GM18499 (cell line): ENCODE data around the gene MCHR1.
"Not testable (repeated sequence)": the region's sequence is repeated elsewhere in the genome, so short reads cannot be mapped to it uniquely, and the experiment has no call there.

Experiments
- ATAC-seq: cut with Tn5 transposase; IDR thresholded peaks from one replicate; pipeline ENCODE4 v1.9.1; 2021; ENCODE audit warnings: moderate number of reproducible peaks; ENCODE audit not compliant: insufficient read depth, unreplicated experiment

The MCHR1 gene

DNA sequence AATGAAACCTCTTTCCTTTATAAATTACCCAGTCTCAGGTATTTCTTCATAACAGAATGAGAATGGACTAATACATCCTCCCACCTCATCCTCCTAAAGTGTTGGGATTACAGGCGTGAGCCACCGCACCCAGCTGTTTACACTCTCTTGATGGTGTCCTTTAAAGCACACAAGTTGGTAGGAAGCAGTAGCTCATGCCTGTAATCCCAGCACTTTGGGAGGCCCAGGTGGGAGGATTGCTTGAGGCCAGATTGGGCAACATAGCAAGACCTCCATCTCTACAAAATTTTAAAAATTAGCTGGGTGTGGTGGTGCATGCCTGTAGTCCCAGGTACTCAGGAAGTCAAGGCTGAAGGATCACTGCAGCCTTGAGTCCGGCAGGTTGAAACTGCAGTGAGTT, 23.3 kb upstream of the MCHR1 start:
- ATAC-seq: not testable (repeated sequence)

- not testable (repeated sequence) for ATAC-seq
Measured at GRCh38 chr22:40656651-40657050, 22.6 kb upstream of the MCHR1 start.

- no peak for ATAC-seq
Measured at GRCh38 chr22:40659166-40659565, 20.1 kb upstream of the MCHR1 start.

DNA sequence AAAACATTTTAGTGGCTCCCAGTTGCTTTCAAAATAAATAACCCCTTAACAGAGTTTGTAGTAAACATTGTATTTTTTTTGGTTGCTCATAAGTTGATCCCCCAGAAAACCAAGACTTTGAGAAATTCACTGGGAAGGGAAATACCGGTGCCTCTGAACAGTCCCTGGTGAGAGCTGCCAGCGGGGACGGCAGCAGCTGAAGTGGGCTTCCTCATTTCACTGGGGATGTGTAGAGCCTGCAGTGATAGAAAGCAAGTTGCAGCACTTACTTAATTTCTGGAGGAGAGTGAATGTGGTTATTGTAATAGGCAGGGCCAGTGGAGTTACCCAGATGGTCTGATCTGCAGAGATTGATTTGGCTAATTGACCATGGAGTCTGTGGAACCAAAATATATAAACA, 18.6 kb upstream of the MCHR1 start:
- ATAC-seq: no peak

- no peak for ATAC-seq
Measured at GRCh38 chr22:40661671-40662070, 17.6 kb upstream of the MCHR1 start.

GRCh38 chr22:40665312-40665711, 14.0 kb upstream of the MCHR1 start:
- ATAC-seq: no peak

DNA sequence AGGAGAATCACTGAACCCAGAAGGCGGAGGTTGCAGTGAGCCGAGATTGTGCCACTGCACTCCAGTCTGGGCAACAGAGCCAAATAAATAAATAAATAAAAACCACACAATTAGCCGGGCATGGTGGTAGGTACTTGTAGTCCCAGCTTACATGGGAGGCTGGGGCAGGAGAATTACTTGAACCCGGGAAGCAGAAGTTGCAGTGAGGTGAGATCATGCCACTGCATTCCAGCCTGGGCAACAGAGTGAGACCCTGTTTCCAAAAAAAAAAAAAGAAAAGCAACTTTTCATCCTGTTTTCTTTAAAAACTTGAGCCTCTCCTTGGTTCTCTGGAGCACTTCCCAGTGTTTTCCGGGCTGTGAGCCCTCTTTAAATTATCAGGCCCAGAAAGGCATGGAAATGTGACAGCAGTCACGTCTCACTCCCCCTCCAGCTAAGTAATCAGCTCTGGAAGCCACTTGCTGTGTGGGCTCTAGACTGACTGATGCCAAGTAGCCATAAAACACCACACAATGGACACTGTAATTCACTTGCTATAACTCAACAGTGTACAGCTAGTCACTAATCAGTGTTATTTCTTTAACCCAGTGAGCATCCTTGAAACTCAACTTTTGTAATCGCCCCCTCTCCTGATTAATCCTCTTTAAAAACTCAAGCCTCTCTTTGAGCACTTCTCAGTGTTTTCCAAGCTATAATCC, 13.0 kb upstream of the MCHR1 start:
- no peak for ATAC-seq

DNA sequence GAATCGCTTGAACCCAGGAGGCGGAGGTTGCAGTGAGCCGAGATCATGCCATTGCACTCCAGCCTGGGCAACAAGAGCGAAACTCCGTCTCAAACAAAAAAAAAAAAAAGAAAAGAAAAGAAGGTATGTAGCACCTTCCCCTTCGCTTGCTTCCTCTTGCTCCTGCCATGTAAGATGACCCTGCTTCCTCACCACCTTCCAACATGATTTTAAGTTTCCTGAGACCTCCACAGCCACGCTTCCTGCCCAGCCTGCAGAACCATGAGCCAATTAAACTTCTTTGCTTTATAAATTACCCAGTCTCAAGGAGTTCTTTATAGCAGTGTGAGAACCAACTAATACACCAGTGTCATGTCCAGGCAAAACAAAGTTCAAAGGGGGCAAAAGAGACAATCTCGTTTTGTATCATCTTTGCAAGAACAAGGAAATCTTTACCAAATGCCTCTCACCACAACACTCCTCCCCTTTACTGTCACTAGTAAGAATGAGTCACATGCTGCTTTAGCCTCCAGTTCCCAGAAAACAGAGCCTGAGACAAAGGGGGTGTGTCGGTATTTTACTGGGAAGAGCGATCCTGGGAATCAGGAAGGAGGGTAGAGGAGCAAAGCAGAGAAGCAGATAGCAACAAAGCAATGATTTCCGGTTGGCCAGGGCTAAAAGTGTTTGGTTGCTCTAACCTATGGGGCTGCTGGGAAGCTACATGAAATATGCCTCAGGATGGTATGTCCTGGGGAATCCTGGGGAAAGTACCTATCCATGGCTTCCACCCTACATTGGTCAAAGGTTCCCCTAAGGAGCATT, 10.5 kb upstream of the MCHR1 start:
- no peak for ATAC-seq

GRCh38 chr22:40670058-40670457, 9.2 kb upstream of the MCHR1 start:
- no peak for ATAC-seq

GRCh38 chr22:40671369-40671768, 7.9 kb upstream of the MCHR1 start:
- no peak for ATAC-seq

DNA sequence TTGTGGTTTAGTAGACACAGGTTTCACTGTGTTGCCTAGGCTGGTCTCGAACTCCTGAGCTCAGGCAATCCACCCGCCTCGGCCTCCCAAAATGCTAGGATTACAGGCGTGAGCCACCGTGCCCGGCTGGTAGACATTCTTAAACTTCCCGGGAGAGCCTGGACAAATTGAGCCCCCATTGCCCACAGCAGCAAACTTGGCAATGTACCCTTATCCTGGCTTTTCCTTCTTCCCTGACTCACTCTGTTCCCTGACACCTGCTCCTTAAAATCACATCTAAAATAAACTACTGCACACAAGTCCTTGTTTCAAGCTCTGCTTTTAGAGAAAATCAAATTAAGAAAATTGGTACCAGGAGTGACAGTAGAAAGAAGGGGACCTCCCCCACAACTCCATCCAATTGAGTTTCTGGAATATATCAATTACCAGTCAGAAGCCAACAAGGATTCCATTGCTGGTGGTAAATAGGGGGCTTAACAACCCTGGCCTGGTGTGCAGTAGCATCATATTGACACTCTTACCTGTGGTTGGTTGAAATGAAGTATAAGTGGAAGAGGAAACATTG, 7.4 kb upstream of the MCHR1 start:
- no peak for ATAC-seq

DNA sequence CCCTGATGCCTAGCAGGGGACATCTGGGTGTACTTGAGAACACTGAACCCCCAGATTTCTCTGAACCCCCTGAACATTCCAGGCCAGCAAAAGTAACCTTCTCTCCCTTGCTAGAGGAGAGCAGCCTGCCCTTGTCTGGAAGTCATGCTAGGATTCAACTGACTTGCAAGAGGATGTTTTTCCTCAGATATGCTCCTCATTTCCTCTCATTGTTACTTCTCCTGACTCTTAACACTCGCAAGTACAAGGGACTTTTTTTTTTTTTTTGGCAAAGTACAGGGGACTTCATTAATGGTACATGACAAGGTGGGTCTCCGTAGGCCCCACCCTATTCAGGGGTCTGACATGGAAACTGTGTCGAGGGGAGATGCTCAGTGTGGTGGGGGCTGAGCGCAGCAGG, 6.3 kb upstream of the MCHR1 start:
- no peak for ATAC-seq

DNA sequence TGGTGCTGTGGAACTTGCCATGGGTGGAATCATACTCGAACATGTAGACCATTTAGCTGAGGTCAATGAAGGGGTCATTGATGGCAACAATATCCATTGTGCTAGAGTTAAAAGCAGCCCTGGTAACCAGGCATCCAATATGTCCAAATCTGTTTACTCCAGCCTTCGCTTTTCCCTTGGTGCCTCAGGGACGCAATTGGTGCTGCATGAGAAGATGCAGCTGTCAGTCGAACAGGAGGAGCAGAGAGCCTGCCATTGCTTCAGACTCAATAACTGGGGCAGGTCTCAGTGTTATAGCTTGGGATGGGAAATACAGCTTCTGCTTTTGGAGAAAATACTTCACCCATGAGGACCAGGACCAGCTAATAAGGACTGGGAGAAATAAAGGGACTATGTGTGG, 5.0 kb upstream of the MCHR1 start:
- ATAC-seq: no peak

- not testable (repeated sequence) for ATAC-seq
Measured at GRCh38 chr22:40676166-40676565, 3.1 kb upstream of the MCHR1 start.

DNA sequence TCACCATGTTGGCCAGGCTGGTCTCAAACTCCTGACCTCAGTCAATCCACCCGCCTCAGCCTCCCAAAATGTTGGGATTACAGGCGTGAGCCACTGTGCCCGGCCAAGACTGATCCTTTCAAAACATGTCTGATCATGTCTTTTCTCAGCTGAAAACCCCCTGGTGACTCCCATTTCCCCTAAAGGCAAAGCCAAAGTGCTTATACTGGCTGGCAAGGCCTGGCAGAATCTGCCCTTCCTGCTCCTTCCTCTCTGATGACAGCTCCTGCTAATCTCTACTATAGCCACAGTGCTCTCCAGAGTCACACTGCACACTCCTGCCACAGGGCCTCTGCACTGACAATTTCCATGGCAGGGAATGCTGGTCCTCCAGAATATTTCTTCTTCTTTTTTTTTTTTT, 2.6 kb upstream of the MCHR1 start:
- no peak for ATAC-seq

GRCh38 chr22:40678493-40679248, 613 bp upstream of the MCHR1 start:
- ATAC-seq: no peak

DNA sequence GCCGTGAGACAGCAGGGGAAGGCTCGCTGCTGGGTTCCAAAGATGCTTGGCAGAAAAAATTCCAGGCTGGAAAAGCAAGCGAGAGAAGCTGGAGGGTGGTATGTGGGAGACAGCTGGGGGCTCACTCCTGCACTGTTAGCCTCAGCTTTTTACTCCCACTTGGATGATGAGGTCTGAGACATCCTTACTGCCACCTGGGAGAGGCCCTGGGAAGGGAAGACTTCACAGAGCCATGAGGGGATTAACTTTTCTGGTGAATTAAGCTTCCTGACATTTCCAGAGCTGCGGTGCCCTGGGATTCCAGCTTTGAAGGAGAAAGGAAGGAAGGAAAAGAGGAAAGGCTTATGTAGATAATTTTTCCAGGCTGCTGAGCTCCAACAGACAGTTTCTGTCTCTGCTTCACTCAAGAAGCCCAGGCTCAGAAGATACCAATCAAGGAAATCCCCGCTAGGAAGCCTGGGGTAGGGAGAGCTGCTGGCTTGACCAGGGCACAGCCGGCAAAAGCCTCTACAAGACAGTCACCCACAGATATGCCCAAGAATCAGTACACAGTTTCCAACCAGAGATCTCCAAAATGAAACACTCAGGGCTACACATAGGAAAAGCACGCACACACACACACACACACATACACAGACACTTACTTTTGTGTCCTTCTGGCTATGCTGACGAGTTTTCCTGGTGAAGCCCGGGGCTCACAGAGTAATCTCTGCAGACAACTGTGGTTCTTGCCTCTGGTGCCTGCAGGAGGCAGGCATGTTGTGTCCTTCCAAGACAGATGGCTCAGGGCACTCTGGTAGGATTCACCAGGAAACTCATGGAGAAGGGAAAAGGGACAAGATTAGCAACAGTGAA, 907 bp downstream of the MCHR1 start:
- ATAC-seq: no peak

- ATAC-seq: no peak
Measured at GRCh38 chr22:40680819-40681183, 1.5 kb downstream of the MCHR1 start.

GRCh38 chr22:40681451-40681850, 2.2 kb downstream of the MCHR1 start:
- ATAC-seq: no peak

GRCh38 chr22:40684728-40685127, 5.4 kb downstream of the MCHR1 start:
- no peak for ATAC-seq
